Measurements from ENCODE around the gene CMSS1. TPM values are rescaled to one million over a fixed set of nuclear protein-coding genes. Genes with fewer than 3 reads are reported as not detected.

The CMSS1 gene
- total RNA-seq, 1 experiment from 2014 or later, result 70.6 TPM

DNA sequence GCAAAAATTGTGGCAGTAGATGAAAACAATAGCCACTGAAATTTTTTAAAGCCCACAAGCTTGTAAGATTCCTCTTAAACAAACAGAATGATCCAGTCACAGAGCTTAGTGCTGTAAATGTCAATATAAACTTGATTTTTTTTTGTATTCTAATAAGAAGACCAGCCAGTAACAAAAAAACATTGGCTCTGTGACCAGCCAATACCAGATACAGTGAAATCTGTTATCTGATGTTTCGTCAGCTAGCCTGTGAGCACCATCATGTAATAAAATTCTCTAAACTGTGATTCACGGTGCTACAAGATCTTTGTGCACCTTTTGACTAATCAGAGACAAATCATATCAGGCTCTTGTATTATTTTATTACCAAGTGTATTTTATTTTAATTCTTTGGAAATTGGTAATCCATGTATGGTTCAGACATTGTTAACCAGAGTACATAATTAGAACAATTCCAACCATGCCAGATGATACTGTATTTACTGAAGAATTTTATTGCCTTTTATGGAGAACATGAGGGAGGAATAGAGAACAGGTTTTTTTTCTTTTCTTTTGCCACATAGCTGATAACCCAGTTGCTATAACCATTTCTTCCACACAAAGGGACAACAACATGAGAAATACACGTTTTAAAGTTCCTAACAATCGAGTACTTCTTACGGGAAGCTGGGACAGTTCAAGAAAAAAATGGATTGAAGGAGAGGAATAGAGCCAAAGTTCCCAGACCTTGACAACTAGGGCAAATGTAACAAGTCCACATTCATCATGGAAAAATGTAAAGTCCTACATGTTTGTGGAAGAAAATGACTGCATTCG, 224.7 kb downstream of the CMSS1 start:
- Mint-ChIP-seq H3K4me1 (peaks cover 28% of the 10 kb centered on the region), H3K27me3 (ENCODE audit: low read depth) (no peaks in the 10 kb centered on the region), H3K4me3 (no peak overlapping the region), H3K36me3 (no peaks in the 10 kb centered on the region), H3K27ac (no peak overlapping the region), H3K9me3 (no peaks in the 10 kb centered on the region)
- TF ChIP-seq ESRRA (CRISPR knock-in tag; IDR thresholded peaks at IDR 0.05; ENCODE audit: borderline replicate concordance) (no peak), TP53 (CRISPR knock-in tag; IDR thresholded peaks at IDR 0.05) (no peak), JAZF1 (CRISPR knock-in tag; IDR thresholded peaks at IDR 0.05) (no peak), GABPB1 (CRISPR knock-in tag; IDR thresholded peaks at IDR 0.05) (no peak), RORB (CRISPR knock-in tag; IDR thresholded peaks at IDR 0.05) (no peak), ZBTB21 (CRISPR knock-in tag; IDR thresholded peaks at IDR 0.05; ENCODE audit: borderline replicate concordance) (no peak), ZNF121 (CRISPR knock-in tag; IDR thresholded peaks at IDR 0.05) (no peak), TEAD1 (CRISPR knock-in tag; IDR thresholded peaks at IDR 0.05) (no peak), SMAD3 (CRISPR knock-in tag; IDR thresholded peaks at IDR 0.05; ENCODE audit: borderline replicate concordance) (no peak), JUN (CRISPR knock-in tag; IDR thresholded peaks at IDR 0.05) (no peak), FOXP1 (CRISPR knock-in tag; IDR thresholded peaks at IDR 0.05; ENCODE audit: borderline replicate concordance) (no peak)
- TF ChIP-seq, protein P1, sequence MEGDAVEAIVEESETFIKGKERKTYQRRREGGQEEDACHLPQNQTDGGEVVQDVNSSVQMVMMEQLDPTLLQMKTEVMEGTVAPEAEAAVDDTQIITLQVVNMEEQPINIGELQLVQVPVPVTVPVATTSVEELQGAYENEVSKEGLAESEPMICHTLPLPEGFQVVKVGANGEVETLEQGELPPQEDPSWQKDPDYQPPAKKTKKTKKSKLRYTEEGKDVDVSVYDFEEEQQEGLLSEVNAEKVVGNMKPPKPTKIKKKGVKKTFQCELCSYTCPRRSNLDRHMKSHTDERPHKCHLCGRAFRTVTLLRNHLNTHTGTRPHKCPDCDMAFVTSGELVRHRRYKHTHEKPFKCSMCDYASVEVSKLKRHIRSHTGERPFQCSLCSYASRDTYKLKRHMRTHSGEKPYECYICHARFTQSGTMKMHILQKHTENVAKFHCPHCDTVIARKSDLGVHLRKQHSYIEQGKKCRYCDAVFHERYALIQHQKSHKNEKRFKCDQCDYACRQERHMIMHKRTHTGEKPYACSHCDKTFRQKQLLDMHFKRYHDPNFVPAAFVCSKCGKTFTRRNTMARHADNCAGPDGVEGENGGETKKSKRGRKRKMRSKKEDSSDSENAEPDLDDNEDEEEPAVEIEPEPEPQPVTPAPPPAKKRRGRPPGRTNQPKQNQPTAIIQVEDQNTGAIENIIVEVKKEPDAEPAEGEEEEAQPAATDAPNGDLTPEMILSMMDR (IDR thresholded peaks at IDR 0.05), result no peak
- TF ChIP-seq, protein P2, sequence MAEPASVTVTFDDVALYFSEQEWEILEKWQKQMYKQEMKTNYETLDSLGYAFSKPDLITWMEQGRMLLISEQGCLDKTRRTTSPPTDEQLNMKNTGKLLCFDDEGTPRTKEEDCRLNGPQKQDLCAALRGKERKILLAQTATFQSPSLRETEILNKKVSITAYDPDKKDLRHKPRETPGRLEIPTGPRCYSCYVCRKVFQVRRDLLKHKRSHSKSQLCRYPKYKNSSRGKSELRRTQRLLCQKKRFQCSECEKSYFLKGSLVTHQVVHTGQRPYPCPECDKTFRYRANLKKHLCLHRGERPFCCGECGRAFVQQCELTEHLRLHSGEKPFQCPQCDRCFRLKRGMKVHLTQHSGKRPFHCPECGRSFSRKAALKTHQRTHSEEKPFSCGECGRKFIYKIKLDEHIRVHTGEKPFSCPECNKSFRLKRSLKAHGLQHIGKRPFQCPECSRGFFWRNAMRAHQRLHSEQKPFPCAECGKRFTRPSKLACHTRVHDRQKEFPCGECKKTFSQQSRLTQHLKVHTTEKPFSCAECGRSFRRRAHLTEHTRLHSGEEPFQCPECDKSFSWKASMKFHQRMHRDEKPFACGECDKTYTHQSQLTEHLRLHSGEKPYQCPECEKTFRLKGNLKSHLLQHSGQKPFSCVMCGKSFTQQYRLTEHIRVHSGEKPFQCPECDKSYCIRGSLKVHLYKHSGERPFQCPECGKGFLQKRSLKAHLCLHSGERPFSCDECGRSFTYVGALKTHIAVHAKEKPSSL (CRISPR knock-in tag; conservative IDR thresholded peaks at IDR 0.05), result no peak
- CTCF ChIA-PET, result interaction anchor here (1.2 to 1.7 kb wide), 3 partner anchors 26 to 212 kb away, joined by 4 to 6 read pairs (median 5); no protein-coding TSS in a partner anchor
- DNase-seq (ENCODE audit: low spot score) (no peak), ATAC-seq (no peak)
- POLR2A ChIA-PET, result no interaction called here

DNA sequence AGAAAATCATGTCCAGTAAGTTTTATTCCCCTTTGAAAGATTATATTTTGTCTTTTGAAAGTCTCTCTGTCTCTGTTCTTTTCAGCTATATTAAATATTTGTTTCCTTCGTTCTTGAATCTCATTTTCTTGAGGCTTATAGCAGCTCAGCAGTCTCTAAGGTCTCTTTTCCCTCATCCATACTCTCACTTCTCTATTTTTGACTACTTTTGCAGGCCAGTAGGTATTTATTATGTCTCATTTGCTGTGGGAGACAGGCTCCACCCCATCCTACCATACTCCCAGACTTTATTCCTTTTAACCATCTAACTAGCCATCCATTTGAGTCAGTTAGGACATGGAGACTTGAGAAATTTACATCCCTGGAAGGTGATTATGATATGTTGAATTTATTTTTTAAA, 225.6 kb downstream of the CMSS1 start:
- H3K27ac Mint-ChIP-seq, result no peak overlapping the region
- H3K27me3 Mint-ChIP-seq (ENCODE audit: low read depth), result no peaks in the 10 kb centered on the region
- no peaks in the 10 kb centered on the region for H3K36me3 Mint-ChIP-seq
- H3K9me3 Mint-ChIP-seq, result no peaks in the 10 kb centered on the region
- POLR2A ChIA-PET, result no interaction called here
- H3K4me3 Mint-ChIP-seq, result no peak overlapping the region
- peaks cover 31% of the 10 kb centered on the region for H3K4me1 Mint-ChIP-seq
- ATAC-seq (no peak), DNase-seq (ENCODE audit: low spot score) (no peak)
- CTCF ChIA-PET, result interaction anchor here (1.5 to 1.7 kb wide), 2 partner anchors 26 to 211 kb away, joined by 5 to 6 read pairs; no protein-coding TSS in a partner anchor
- TF ChIP-seq ZBTB21 (CRISPR knock-in tag; IDR thresholded peaks at IDR 0.05; ENCODE audit: borderline replicate concordance) (no peak), MXD4 (CRISPR knock-in tag; IDR thresholded peaks at IDR 0.05; ENCODE audit: borderline replicate concordance) (no peak), FOXP1 (CRISPR knock-in tag; IDR thresholded peaks at IDR 0.05; ENCODE audit: borderline replicate concordance) (no peak), FOXK1 (CRISPR knock-in tag; IDR thresholded peaks at IDR 0.05) (no peak), SMAD3 (CRISPR knock-in tag; IDR thresholded peaks at IDR 0.05; ENCODE audit: borderline replicate concordance) (no peak), CBFB (CRISPR knock-in tag; IDR thresholded peaks at IDR 0.05; ENCODE audit: low read depth) (no peak)
- TF ChIP-seq, protein P3, sequence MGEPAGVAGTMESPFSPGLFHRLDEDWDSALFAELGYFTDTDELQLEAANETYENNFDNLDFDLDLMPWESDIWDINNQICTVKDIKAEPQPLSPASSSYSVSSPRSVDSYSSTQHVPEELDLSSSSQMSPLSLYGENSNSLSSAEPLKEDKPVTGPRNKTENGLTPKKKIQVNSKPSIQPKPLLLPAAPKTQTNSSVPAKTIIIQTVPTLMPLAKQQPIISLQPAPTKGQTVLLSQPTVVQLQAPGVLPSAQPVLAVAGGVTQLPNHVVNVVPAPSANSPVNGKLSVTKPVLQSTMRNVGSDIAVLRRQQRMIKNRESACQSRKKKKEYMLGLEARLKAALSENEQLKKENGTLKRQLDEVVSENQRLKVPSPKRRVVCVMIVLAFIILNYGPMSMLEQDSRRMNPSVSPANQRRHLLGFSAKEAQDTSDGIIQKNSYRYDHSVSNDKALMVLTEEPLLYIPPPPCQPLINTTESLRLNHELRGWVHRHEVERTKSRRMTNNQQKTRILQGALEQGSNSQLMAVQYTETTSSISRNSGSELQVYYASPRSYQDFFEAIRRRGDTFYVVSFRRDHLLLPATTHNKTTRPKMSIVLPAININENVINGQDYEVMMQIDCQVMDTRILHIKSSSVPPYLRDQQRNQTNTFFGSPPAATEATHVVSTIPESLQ (CRISPR knock-in tag; IDR thresholded peaks at IDR 0.05), result no peak
- TF ChIP-seq, protein P4, sequence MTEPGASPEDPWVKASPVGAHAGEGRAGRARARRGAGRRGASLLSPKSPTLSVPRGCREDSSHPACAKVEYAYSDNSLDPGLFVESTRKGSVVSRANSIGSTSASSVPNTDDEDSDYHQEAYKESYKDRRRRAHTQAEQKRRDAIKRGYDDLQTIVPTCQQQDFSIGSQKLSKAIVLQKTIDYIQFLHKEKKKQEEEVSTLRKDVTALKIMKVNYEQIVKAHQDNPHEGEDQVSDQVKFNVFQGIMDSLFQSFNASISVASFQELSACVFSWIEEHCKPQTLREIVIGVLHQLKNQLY (CRISPR knock-in tag; IDR thresholded peaks at IDR 0.05), result no peak
- TF ChIP-seq, protein P5, sequence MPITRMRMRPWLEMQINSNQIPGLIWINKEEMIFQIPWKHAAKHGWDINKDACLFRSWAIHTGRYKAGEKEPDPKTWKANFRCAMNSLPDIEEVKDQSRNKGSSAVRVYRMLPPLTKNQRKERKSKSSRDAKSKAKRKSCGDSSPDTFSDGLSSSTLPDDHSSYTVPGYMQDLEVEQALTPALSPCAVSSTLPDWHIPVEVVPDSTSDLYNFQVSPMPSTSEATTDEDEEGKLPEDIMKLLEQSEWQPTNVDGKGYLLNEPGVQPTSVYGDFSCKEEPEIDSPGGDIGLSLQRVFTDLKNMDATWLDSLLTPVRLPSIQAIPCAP (CRISPR knock-in tag; IDR thresholded peaks at IDR 0.05), result no peak
- TF ChIP-seq, protein P6, sequence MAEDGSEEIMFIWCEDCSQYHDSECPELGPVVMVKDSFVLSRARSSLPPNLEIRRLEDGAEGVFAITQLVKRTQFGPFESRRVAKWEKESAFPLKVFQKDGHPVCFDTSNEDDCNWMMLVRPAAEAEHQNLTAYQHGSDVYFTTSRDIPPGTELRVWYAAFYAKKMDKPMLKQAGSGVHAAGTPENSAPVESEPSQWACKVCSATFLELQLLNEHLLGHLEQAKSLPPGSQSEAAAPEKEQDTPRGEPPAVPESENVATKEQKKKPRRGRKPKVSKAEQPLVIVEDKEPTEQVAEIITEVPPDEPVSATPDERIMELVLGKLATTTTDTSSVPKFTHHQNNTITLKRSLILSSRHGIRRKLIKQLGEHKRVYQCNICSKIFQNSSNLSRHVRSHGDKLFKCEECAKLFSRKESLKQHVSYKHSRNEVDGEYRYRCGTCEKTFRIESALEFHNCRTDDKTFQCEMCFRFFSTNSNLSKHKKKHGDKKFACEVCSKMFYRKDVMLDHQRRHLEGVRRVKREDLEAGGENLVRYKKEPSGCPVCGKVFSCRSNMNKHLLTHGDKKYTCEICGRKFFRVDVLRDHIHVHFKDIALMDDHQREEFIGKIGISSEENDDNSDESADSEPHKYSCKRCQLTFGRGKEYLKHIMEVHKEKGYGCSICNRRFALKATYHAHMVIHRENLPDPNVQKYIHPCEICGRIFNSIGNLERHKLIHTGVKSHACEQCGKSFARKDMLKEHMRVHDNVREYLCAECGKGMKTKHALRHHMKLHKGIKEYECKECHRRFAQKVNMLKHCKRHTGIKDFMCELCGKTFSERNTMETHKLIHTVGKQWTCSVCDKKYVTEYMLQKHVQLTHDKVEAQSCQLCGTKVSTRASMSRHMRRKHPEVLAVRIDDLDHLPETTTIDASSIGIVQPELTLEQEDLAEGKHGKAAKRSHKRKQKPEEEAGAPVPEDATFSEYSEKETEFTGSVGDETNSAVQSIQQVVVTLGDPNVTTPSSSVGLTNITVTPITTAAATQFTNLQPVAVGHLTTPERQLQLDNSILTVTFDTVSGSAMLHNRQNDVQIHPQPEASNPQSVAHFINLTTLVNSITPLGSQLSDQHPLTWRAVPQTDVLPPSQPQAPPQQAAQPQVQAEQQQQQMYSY (CRISPR knock-in tag; IDR thresholded peaks at IDR 0.05), result no peak
